ENCODE results near the gene VSIG8. TPM values are rescaled to one million over a fixed set of nuclear protein-coding genes. Genes with fewer than 3 reads are reported as not detected.
A peak's percentile ranks its signal among the peaks of the same experiment; 100 is the strongest.

The VSIG8 gene
- total and polyA plus RNA-seq, 12 donors: 0.06 to 0.80 (median 0.17) TPM; not detected in 8

- Histone ChIP-seq H3K4me1 (replicated peaks in 1 of 2) (no peaks in the 10 kb centered on the region), H3K4me3 (no peak overlapping the region), H3K27me3 (no peaks in the 10 kb centered on the region), H3K36me3 (replicated peaks in 1 of 2) (no peaks in the 10 kb centered on the region), H3K27ac (peak overlapping the region in 2 of 5 donors; percentile 41 to 65), H3K9me3 (replicated peaks in 1 of 3) (no peaks in the 10 kb centered on the region)
- 67 to 76% (median 70%) methylated on average over 14 of the region's 14 CpGs for WGBS, 4 donors
- TF ChIP-seq CTCF (IDR thresholded peaks at IDR 0.05) (no peak), POLR2A (IDR thresholded peaks at IDR 0.05) (no peak)
- DNase-seq: peak in 4 of 7 donors; percentile 36 to 67 (median 44)
- intact Hi-C loops (cut with DNase I): no loop called here
These were observed 4.6 kb upstream of the VSIG8 start for GRCh38 chr1:159866905-159867663.

DNA sequence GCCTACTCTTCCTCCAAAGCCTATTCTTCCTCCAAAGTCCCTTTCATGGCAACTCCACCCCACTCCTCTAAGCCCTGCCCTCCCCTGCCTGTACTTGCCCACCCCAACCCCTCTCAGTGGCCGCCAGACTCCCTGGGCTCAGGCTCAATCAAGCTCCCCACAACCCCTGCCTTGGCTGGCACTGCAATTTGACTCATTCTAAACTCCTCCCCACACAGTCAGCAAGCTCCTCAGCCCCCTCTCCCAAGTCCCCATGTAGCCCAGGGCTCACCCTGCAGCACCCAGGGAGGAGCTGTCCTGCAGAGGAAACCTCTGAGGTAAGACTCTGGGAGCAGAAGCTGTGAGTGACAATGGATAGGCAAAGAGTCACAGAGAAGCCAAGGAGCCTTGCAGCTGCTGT, 3.6 kb upstream of the VSIG8 start:
- Histone ChIP-seq H3K27me3 (no peaks in the 10 kb centered on the region), H3K27ac (no peak overlapping the region), H3K4me3 (no peak overlapping the region), H3K36me3 (replicated peaks in 1 of 2) (no peaks in the 10 kb centered on the region), H3K4me1 (replicated peaks in 1 of 2) (no peaks in the 10 kb centered on the region), H3K9me3 (replicated peaks in 1 of 3) (no peaks in the 10 kb centered on the region)
- 71 to 94% (median 82%) methylated on average over 1 of the region's 1 CpG for WGBS, 4 donors
- intact Hi-C loops (cut with DNase I): no loop called here
- no peak for TF ChIP-seq POLR2A (IDR thresholded peaks at IDR 0.05)
- no peak for TF ChIP-seq CTCF (IDR thresholded peaks at IDR 0.05)
- DNase-seq: no peak

- no peak for DNase-seq
- Histone ChIP-seq H3K27ac (no peak overlapping the region), H3K27me3 (no peaks in the 10 kb centered on the region), H3K4me1 (replicated peaks in 1 of 2) (no peaks in the 10 kb centered on the region), H3K4me3 (no peak overlapping the region), H3K36me3 (replicated peaks in 1 of 2) (no peaks in the 10 kb centered on the region), H3K9me3 (replicated peaks in 1 of 3) (no peaks in the 10 kb centered on the region)
- TF ChIP-seq POLR2A (IDR thresholded peaks at IDR 0.05): no peak
- TF ChIP-seq CTCF (IDR thresholded peaks at IDR 0.05): no peak
- 87 to 92% (median 89%) methylated on average over 2 of the region's 2 CpGs for WGBS, 4 donors
- intact Hi-C loops (cut with DNase I): no loop called here
These were observed 1.8 kb upstream of the VSIG8 start for GRCh38 chr1:159864262-159864661.

DNA sequence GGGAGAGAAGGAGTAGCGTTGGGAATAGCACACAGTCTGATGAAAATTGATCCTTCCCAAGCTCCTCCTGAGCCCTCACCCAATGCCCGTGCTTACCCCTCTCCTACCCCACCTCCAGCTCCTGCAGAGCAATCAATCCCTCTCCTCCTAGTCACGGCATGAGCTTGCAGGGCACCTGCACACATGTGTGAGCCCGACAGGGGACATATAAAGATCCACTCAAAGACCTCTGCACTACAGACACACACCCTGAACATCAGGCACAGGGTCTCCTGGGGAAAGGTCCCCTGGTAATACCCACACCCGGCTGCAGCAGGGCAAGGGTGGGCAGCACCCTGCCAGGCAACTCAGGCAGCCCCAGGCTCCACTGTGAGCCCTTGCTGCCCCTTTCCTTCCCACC, 426 bp downstream of the VSIG8 start:
- WGBS, 4 donors: 77 to 94% (median 82%) methylated on average over 4 to 5 of the region's 5 CpGs
- intact Hi-C loops (cut with DNase I): no loop called here
- H3K27ac ChIP-seq: no peak overlapping the region

More for the DNA sequence above, 426 bp downstream of the VSIG8 start:
- no peaks in the 10 kb centered on the region for H3K27me3 ChIP-seq
- DNase-seq: no peak
- H3K4me3 ChIP-seq: no peak overlapping the region
- H3K36me3 ChIP-seq (replicated peaks in 1 of 2): no peaks in the 10 kb centered on the region
- no peak for TF ChIP-seq POLR2A (IDR thresholded peaks at IDR 0.05)
- TF ChIP-seq CTCF (IDR thresholded peaks at IDR 0.05): no peak
- H3K4me1 ChIP-seq (replicated peaks in 1 of 2): no peaks in the 10 kb centered on the region
- H3K9me3 ChIP-seq (replicated peaks in 1 of 3): no peaks in the 10 kb centered on the region
